Loucy (cell line): ENCODE data around the gene SYNE1.

Experiments
- H2AFZ ChIP-seq: fragments of 200-600 bp; sonication (generic); 2 replicates; pipeline ENCODE4 v1.6.0; 2016; ENCODE audit warnings: antibody characterized with exemption, mild to moderate bottlenecking, low read length, moderate library complexity
- H3F3A ChIP-seq: fragments of 200-600 bp; 2 replicates; pipeline ENCODE4 v1.6.0; 2016; ENCODE audit warnings: antibody characterized with exemption, low read depth, mild to moderate bottlenecking
- H3K27me3 ChIP-seq: fragments of 200-600 bp; sonication (generic); 2 replicates; pipeline ENCODE4 v1.6.1; 2014; ENCODE audit warnings: low read length, mild to moderate bottlenecking; ENCODE audit not compliant: insufficient read depth, poor library complexity, severe bottlenecking
- H3K36me3 ChIP-seq: fragments of 200-600 bp; sonication (generic); 2 replicates; pipeline ENCODE4 v1.6.1; 2016; ENCODE audit warnings: low read length; ENCODE audit not compliant: insufficient read depth
- H3K4me1 ChIP-seq: fragments of 200-600 bp; sonication (generic); 2 replicates; pipeline ENCODE4 v1.5.1; 2014; ENCODE audit warnings: low read length, mild to moderate bottlenecking; ENCODE audit not compliant: insufficient read depth, poor library complexity, severe bottlenecking
- H3K4me2 ChIP-seq: fragments of 200-600 bp; sonication (generic); 2 replicates; pipeline ENCODE4 v1.6.0; 2014; ENCODE audit warnings: antibody characterized with exemption, low read length, low read depth, mild to moderate bottlenecking; ENCODE audit not compliant: poor library complexity, severe bottlenecking
- H3K4me3 ChIP-seq: fragments of 200-600 bp; sonication (generic); 2 replicates; pipeline ENCODE4 v1.5.1; 2014; ENCODE audit warnings: low read length, mild to moderate bottlenecking, mixed read lengths; ENCODE audit not compliant: poor library complexity, severe bottlenecking
- H3K79me2 ChIP-seq: fragments of 200-600 bp; sonication (generic); 2 replicates; pipeline ENCODE4 v1.6.1; 2014; ENCODE audit warnings: low read length; ENCODE audit not compliant: insufficient read depth
- H3K9ac ChIP-seq: fragments of 200-600 bp; sonication (generic); 2 replicates; pipeline ENCODE4 v1.6.0; 2014; ENCODE audit warnings: mild to moderate bottlenecking, low read depth, low read length, moderate library complexity; ENCODE audit not compliant: poor library complexity, severe bottlenecking
- H3K9me2 ChIP-seq: fragments of 200-600 bp; sonication (generic); replicated peaks from 2 replicates; pipeline ENCODE4 v1.6.1; 2016; ENCODE audit warnings: low read depth, low read length, mixed read lengths
- H3K9me3 ChIP-seq: fragments of 200-600 bp; sonication (generic); 2 replicates; pipeline ENCODE4 v1.6.1; 2014; ENCODE audit warnings: mild to moderate bottlenecking, antibody characterized with exemption, low read length, low read depth; ENCODE audit not compliant: insufficient read depth
- H4K20me1 ChIP-seq: fragments of 200-600 bp; sonication (generic); 2 replicates; pipeline ENCODE4 v1.6.0; 2014; ENCODE audit warnings: antibody characterized with exemption, low read length, mild to moderate bottlenecking; ENCODE audit not compliant: insufficient read depth, poor library complexity, severe bottlenecking
- CTCF ChIP-seq: fragments of 200-600 bp; sonication (generic); conservative IDR thresholded peaks from 2 replicates; pipeline ENCODE4 v1.5.1; 2014; ENCODE audit warnings: mild to moderate bottlenecking, antibody characterized with exemption, low read length
- EZH2phosphoT487 ChIP-seq: fragments of 200-600 bp; IDR thresholded peaks from 2 replicates; pipeline ENCODE4 v1.6.1; 2018; ENCODE audit warnings: antibody characterized with exemption, mild to moderate bottlenecking, moderate library complexity, borderline replicate concordance

The SYNE1 gene

GRCh38 chr6:152155792-152156191 lies 481.4 kb downstream of the SYNE1 start:
- H3K4me3 ChIP-seq, result no peak overlapping the region
- H3K79me2 ChIP-seq, result no peaks in the 10 kb centered on the region
- H3K27me3 ChIP-seq, result no peaks in the 10 kb centered on the region
- H3K9me3 ChIP-seq, result no peaks in the 10 kb centered on the region
- H3K36me3 ChIP-seq, result peaks cover 25% of the 10 kb centered on the region; the same call in 1 of the 2 replicates
- H3K4me1 ChIP-seq, result no peaks in the 10 kb centered on the region
- H4K20me1 ChIP-seq, result no peaks in the 10 kb centered on the region
- no peak for TF ChIP-seq EZH2phosphoT487
- no peak for TF ChIP-seq CTCF
- H3K4me2 ChIP-seq, result no peak overlapping the region
- no peaks in the 10 kb centered on the region for H3K9me2 ChIP-seq
- no peak overlapping the region for H2AFZ ChIP-seq
- no peak overlapping the region for H3K9ac ChIP-seq
- no peaks in the 10 kb centered on the region for H3F3A ChIP-seq

GRCh38 chr6:152154559-152155356 lies 482.4 kb downstream of the SYNE1 start:
- Histone ChIP-seq H3K4me1 (no peaks in the 10 kb centered on the region), H3K9me2 (no peaks in the 10 kb centered on the region), H3K4me2 (no peak overlapping the region), H2AFZ (no peak overlapping the region), H3F3A (no peaks in the 10 kb centered on the region), H3K79me2 (no peaks in the 10 kb centered on the region), H3K27me3 (no peaks in the 10 kb centered on the region), H3K9me3 (no peaks in the 10 kb centered on the region), H4K20me1 (no peaks in the 10 kb centered on the region), H3K36me3 (peaks cover 33% of the 10 kb centered on the region; the same call in 1 of the 2 replicates), H3K9ac (no peak overlapping the region), H3K4me3 (no peak overlapping the region)
- TF ChIP-seq EZH2phosphoT487, result no peak
- no peak for TF ChIP-seq CTCF

GRCh38 chr6:152151920-152152319 lies 485.2 kb downstream of the SYNE1 start:
- H3K36me3 ChIP-seq, result peaks cover 38% of the 10 kb centered on the region; the same call in 1 of the 2 replicates

More at GRCh38 chr6:152151920-152152319, 485.2 kb downstream of the SYNE1 start:
- Histone ChIP-seq H3K4me2 (no peak overlapping the region), H3K9ac (no peak overlapping the region), H4K20me1 (no peaks in the 10 kb centered on the region), H3K4me1 (no peaks in the 10 kb centered on the region), H3K9me2 (no peaks in the 10 kb centered on the region), H2AFZ (no peak overlapping the region), H3F3A (no peaks in the 10 kb centered on the region), H3K27me3 (no peaks in the 10 kb centered on the region), H3K79me2 (no peaks in the 10 kb centered on the region), H3K4me3 (no peak overlapping the region), H3K9me3 (no peaks in the 10 kb centered on the region)
- TF ChIP-seq EZH2phosphoT487 (no peak), CTCF (no peak)
